ENCODE data around the gene ATP2C2. TPM values are rescaled to one million over a fixed set of nuclear protein-coding genes. Genes with fewer than 3 reads are reported as not detected.

Gene ATP2C2
- total RNA-seq, 4 donors from 2014 or later = 138 to 3,342 (median 155) TPM

DNA sequence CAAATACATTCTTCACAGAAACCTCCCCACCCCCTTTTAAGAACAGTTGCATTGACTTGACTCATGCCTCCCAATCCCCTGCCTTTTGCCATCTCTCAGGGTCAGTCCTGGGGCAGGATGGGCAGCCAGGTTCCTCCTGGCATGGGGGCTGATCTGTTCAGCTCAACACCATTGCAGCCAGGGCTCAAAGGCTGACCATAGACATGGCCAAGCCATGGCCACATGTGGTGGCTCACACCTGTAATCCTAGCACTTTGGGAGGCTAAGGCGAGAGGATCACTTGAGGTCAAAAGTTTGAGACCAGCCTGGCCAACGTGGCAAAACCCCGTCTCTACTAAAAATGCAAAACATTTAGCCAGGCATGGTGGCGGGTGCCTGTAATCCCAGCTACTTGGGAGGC is 14.1 kb downstream of the ATP2C2 start:
- H3K27me3 ChIP-seq = no peaks in the 10 kb centered on the region
- 93% methylated on average over 4 of the region's 4 CpGs; no CpG with 5 or more reads in 1 of the 2 donors for WGBS, 2 donors (ENCODE audit: low coverage in 1 of 2)
- DNase-seq = no peak
- intact Hi-C loops (cut with DNase I; ENCODE audit: low total_unique reads) = loop anchor here (5.0 kb wide), 1 partner anchor 1860 kb away; no protein-coding TSS in a partner anchor
- peaks cover 0 to 5% (median 0%) of the 10 kb centered on the region in 4 donors for H3K4me1 ChIP-seq
- H3K9me3 ChIP-seq = no peaks in the 10 kb centered on the region
- no peak overlapping the region for H3K27ac ChIP-seq
- no peak overlapping the region for H3K4me3 ChIP-seq
- no peaks in the 10 kb centered on the region for H3K36me3 ChIP-seq
- no peak for TF ChIP-seq POLR2AphosphoS5 (IDR thresholded peaks at IDR 0.05)
- TF ChIP-seq, protein P1, sequence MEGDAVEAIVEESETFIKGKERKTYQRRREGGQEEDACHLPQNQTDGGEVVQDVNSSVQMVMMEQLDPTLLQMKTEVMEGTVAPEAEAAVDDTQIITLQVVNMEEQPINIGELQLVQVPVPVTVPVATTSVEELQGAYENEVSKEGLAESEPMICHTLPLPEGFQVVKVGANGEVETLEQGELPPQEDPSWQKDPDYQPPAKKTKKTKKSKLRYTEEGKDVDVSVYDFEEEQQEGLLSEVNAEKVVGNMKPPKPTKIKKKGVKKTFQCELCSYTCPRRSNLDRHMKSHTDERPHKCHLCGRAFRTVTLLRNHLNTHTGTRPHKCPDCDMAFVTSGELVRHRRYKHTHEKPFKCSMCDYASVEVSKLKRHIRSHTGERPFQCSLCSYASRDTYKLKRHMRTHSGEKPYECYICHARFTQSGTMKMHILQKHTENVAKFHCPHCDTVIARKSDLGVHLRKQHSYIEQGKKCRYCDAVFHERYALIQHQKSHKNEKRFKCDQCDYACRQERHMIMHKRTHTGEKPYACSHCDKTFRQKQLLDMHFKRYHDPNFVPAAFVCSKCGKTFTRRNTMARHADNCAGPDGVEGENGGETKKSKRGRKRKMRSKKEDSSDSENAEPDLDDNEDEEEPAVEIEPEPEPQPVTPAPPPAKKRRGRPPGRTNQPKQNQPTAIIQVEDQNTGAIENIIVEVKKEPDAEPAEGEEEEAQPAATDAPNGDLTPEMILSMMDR (IDR thresholded peaks at IDR 0.05) = no peak
- no peak for TF ChIP-seq EP300 (IDR thresholded peaks at IDR 0.05; ENCODE audit: low read depth)
- TF ChIP-seq POLR2A (IDR thresholded peaks at IDR 0.05) = no peak
- in situ Hi-C loops (cut with MboI; ENCODE audit: low pct_ligation_motif_present in 1 of 4, low pct_unique_long_range_greater_than_20kb in 1 of 4, low sequenced_read_pairs in 3 of 4) = no loop called here

DNA sequence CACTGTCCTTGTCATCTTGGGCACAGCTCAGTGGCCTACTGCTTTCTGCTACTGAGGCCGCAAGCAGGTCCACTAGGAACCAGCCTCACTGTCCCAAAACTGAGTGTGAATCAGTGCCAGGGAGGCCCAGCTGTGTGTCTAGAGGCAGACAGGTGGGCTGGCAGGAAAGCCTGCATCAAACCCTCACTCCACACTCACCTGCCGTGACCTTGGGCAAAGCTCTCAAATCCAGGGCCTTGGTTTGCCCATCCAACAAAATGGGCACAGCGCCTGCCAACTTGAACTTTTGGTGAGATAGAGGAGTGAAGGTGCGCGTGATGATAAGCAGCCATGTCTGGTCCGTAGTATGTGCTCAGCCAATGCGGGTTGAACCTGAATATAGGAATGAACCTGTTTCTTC is 14.8 kb downstream of the ATP2C2 start:
- Histone ChIP-seq H3K27ac (no peak overlapping the region), H3K4me3 (no peak overlapping the region), H3K36me3 (no peaks in the 10 kb centered on the region), H3K4me1 (peaks cover 0 to 5% (median 0%) of the 10 kb centered on the region in 4 donors), H3K27me3 (no peaks in the 10 kb centered on the region), H3K9me3 (no peaks in the 10 kb centered on the region)
- WGBS, 2 donors (ENCODE audit: low coverage in 1 of 2) = 96% methylated on average over 7 of the region's 7 CpGs; no CpG with 5 or more reads in 1 of the 2 donors
- in situ Hi-C loops (cut with MboI; ENCODE audit: low pct_ligation_motif_present in 1 of 4, low pct_unique_long_range_greater_than_20kb in 1 of 4, low sequenced_read_pairs in 3 of 4) = no loop called here
- intact Hi-C loops (cut with DNase I; ENCODE audit: low total_unique reads) = loop anchor here (5.0 kb wide), 1 partner anchor 1861 kb away; no protein-coding TSS in a partner anchor
- DNase-seq = no peak
- TF ChIP-seq POLR2A (IDR thresholded peaks at IDR 0.05) = no peak
- TF ChIP-seq POLR2AphosphoS5 (IDR thresholded peaks at IDR 0.05) = no peak
- TF ChIP-seq, protein P1 (IDR thresholded peaks at IDR 0.05) = no peak
- no peak for TF ChIP-seq EP300 (IDR thresholded peaks at IDR 0.05; ENCODE audit: low read depth)

DNA sequence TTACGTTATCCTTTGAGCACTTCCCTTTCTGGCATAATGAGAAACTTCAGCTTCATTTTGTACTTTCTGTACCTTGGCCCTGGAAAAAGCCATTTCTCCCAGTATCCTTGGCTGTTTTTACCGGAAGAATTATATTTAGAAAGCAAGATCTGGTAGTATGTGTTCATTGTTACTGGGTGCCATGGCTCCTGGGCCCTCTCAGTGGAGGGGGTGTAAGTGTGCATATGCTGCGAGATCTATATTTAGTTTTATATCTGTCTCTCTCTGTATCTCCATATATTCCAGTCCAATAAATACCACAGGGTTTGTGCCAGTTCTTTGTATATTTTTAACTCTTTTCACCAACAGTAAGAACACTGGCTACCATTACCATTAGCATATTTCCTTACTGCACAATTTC is 17.7 kb downstream of the ATP2C2 start:
- WGBS, 2 donors (ENCODE audit: low coverage in 1 of 2) = 83 to 93% methylated on average over 2 to 3 of the region's 3 CpGs
- no peaks in the 10 kb centered on the region for H3K9me3 ChIP-seq
- in situ Hi-C loops (cut with MboI; ENCODE audit: low pct_ligation_motif_present in 1 of 4, low pct_unique_long_range_greater_than_20kb in 1 of 4, low sequenced_read_pairs in 3 of 4) (no loop called here), intact Hi-C loops (cut with DNase I; ENCODE audit: low total_unique reads) (no loop called here)
- no peaks in the 10 kb centered on the region for H3K36me3 ChIP-seq
- no peak for TF ChIP-seq POLR2AphosphoS5 (IDR thresholded peaks at IDR 0.05)
- TF ChIP-seq, protein P1 (IDR thresholded peaks at IDR 0.05) = no peak
- no peak for TF ChIP-seq EP300 (IDR thresholded peaks at IDR 0.05; ENCODE audit: low read depth)
- TF ChIP-seq POLR2A (IDR thresholded peaks at IDR 0.05) = no peak
- no peak overlapping the region for H3K4me3 ChIP-seq
- no peaks in the 10 kb centered on the region for H3K4me1 ChIP-seq
- no peak overlapping the region for H3K27ac ChIP-seq
- no peaks in the 10 kb centered on the region for H3K27me3 ChIP-seq
- DNase-seq = no peak

DNA sequence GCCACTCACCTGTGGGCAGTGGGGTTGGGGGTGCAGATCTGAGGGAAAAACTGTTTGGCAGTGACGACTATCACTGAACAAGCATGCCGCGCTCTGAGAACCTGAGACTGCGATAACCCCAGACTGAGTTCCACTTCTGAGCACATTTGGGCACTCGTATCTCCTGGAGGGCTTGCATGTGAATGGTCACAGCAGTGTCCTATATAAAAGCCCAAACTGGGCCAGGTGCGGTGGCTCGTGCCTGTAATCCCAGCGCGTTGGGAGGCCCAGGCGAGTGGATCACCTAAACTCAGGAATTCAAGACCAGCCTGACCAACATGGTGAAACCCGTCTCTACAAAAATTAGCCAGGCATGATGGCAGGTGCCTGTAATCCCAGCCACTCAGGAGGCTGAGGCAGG is 18.7 kb downstream of the ATP2C2 start:
- no peaks in the 10 kb centered on the region for H3K36me3 ChIP-seq
- no peak for TF ChIP-seq POLR2AphosphoS5 (IDR thresholded peaks at IDR 0.05)
- H3K27me3 ChIP-seq = no peaks in the 10 kb centered on the region
- in situ Hi-C loops (cut with MboI; ENCODE audit: low pct_ligation_motif_present in 1 of 4, low pct_unique_long_range_greater_than_20kb in 1 of 4, low sequenced_read_pairs in 3 of 4) (no loop called here), intact Hi-C loops (cut with DNase I; ENCODE audit: low total_unique reads) (no loop called here)
- H3K27ac ChIP-seq = no peak overlapping the region
- peaks cover 0 to 4% (median 0%) of the 10 kb centered on the region in 4 donors for H3K4me1 ChIP-seq
- DNase-seq = no peak
- H3K9me3 ChIP-seq = no peaks in the 10 kb centered on the region
- no peak overlapping the region for H3K4me3 ChIP-seq
- 90% methylated on average over 11 of the region's 11 CpGs; no CpG with 5 or more reads in 1 of the 2 donors for WGBS, 2 donors (ENCODE audit: low coverage in 1 of 2)
